KOPT-K1 (cell line): ENCODE measurements around the gene ID1.
"Not testable (repeated sequence)": the region's sequence is repeated elsewhere in the genome, so short reads cannot be mapped to it uniquely, and the experiment has no call there.

ENCODE experiments used
- H3K27ac ChIP-seq: fragments of 200-600 bp; sonication (generic); 2 replicates; pipeline ENCODE4 v1.5.1; 2016; ENCODE audit warnings: antibody characterized with exemption, mild to moderate bottlenecking, low read depth, low read length; ENCODE audit not compliant: poor library complexity, severe bottlenecking
- H3K36me3 ChIP-seq: fragments of 200-600 bp; sonication (generic); 2 replicates; pipeline ENCODE4 v1.5.1; 2017; ENCODE audit warnings: antibody characterized with exemption, mild to moderate bottlenecking, low read length, moderate library complexity; ENCODE audit not compliant: insufficient read depth
- H3K9me3 ChIP-seq: fragments of 200-600 bp; sonication (generic); 2 replicates; pipeline ENCODE4 v1.5.1; 2017; ENCODE audit warnings: antibody characterized with exemption, low read length, mild to moderate bottlenecking; ENCODE audit not compliant: insufficient read depth, poor library complexity, severe bottlenecking

ID1 gene

DNA sequence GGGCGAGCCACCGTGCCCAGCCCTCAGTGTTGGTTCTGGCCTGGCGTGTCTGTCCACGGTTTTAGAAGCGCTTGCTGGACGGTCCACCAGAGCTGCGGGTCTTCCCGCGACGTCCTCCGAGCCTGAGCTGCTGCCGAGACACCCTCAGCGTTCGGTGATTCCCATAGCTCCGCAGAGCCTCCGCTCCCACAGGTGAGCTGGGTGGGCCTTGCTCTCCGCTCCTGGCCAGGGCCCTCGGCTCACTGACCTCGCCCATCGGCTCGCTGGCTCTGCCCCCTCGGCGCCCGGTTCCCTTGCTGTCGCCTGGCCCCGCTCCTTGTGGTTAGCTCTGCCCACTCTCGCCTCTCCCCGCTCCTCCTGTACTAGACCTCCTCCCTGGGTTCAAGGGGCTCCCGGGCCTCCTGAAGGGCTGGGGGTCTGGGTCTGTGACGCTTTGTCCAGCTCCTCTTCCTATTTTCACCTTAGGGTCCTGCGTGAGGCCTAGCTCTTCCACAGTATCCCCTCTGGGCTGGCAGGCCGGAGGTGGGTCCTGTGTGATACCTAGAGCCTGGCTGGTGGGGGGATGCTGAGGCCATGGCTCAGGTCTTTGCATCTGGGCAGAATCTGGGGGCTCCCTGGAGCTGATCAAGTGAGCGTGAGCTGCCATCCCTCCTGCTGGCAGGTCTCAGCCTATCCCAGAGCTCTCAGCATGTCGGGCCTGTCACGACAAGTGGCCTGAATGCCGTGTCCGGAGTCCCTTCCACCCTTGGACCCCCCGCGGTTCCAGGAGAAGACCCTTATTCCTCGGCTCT, 27.7 kb downstream of the ID1 start:
- H3K9me3 ChIP-seq, result no peaks in the 10 kb centered on the region

DNA sequence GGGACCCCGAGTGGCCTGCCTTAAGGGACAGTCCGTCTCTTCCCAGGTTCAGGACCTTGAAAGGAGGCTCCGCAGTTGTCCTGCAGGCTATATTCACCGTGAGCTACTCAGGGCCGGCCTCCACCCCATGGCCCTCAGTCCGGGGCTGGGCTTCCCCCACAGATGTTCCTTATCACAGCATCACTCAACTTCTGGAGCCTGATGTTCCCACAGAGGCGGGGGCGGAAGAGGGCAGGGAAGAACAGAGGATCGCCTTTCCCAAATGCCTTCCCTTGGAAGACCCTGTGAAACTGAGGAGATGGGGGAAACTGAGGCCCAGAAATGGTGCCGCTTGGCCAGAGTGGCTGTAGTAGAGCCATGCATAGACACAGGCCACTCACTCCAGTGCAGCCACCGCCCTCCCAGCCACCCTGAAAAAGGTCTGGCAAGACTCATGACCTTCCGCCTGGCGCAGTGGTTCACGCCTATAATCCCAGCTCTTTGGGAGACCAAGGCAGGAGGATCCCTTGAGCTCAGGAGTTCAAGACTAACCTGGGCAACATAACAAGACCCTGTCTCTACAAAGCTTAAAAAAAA, 28.3 kb downstream of the ID1 start:
- Histone ChIP-seq H3K36me3 (no peaks in the 10 kb centered on the region), H3K27ac (no peak overlapping the region), H3K9me3 (no peaks in the 10 kb centered on the region)

More for the DNA sequence above, 27.7 kb downstream of the ID1 start:
- Histone ChIP-seq H3K27ac (no peak overlapping the region), H3K36me3 (no peaks in the 10 kb centered on the region)

DNA sequence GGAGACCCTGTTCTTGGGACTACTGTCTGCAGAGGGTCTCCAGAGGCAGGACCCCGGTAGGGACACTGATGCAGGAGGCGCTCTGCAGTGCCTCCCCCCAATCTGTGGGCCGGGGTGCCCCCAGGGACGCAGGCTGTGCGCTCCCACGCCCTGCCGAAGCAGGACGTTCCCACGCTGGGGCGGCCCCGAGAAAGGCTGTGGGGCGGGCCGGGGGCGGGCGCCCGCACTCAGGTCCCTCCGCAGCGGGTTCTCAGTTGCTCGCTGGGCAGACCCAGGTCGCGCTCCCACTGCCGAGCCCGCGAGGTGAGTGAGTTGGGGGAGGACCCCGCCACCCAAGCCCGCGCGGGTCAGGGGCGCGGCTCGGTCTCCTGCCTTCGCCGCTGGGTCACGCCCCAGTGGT, 32.6 kb downstream of the ID1 start, which contains the start of gene COX4I2:
TSS of gene COX4I2 (plus strand) at position 253 of the 400 bp plus-strand sequence. CDS start 1,106 bp downstream, outside the sequence.
- Histone ChIP-seq H3K9me3 (no peaks in the 10 kb centered on the region), H3K27ac (no peak within 1 kb of the TSS), H3K36me3 (no peaks in the 10 kb centered on the region)

DNA sequence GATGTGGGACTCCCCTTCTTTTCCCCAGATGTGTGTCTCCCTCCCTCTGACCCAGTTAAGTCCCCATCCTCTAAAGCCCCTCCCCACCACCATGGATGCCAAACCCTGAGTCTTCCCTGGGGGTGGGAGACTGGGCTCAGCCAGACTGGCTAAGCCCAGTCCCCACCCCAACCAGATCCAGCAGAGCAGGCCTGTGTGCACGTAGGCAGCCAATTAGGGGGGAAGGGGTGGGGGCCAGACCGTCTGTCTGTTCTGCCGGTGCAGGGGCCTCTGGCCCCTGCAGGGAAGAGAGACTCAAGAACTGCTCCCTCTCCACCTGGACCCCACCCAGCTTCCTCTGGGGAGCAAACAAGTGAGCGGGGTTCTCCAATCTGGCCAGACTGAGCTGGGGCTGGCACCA, 33.2 kb downstream of the ID1 start:
- no peak overlapping the region for H3K27ac ChIP-seq
- no peaks in the 10 kb centered on the region for H3K9me3 ChIP-seq

DNA sequence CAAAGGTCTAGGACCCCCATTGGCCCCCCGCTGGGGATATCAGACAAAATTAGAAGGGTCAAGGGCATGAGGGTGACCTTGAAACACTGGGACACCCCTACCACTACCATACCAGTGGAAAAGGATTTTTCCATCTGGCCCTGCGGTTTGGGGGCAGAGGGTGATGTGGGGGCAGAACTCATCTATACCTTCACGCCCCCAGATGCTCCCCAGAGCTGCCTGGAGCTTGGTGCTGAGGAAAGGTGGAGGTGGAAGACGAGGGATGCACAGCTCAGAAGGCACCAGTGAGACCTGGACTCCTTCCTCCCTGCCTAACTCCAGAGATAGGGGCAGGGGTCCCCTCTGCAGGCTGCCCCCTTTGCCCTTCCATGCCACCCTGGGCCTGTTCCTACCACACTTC, 33.7 kb downstream of the ID1 start:
- Histone ChIP-seq H3K27ac (no peak overlapping the region), H3K9me3 (no peaks in the 10 kb centered on the region)

More for the DNA sequence above, 33.2 kb downstream of the ID1 start:
- no peaks in the 10 kb centered on the region for H3K36me3 ChIP-seq

DNA sequence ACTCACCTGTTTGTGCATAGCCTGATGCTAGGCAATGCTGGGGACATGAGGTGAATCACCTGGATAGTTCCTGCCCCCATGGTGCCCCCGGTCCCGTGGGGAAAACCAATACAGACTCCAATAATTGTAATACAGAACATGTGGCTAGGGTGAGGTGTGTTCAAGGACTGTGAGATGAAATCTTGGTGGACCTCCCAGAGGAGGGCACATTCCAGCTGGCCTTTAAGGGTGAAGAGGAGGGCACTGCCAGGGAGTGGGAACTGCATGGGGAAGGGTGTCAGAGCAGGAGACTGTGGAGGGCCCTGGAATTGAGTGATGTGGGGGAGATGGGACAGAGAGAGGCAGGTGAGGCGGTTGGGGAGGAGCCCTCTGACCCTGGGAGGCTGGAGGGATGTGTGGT, 35.2 kb downstream of the ID1 start:
- H3K9me3 ChIP-seq, result no peaks in the 10 kb centered on the region
- H3K36me3 ChIP-seq, result no peaks in the 10 kb centered on the region
- H3K27ac ChIP-seq, result no peak overlapping the region

More for the DNA sequence above, 33.7 kb downstream of the ID1 start:
- H3K36me3 ChIP-seq, result no peaks in the 10 kb centered on the region

DNA sequence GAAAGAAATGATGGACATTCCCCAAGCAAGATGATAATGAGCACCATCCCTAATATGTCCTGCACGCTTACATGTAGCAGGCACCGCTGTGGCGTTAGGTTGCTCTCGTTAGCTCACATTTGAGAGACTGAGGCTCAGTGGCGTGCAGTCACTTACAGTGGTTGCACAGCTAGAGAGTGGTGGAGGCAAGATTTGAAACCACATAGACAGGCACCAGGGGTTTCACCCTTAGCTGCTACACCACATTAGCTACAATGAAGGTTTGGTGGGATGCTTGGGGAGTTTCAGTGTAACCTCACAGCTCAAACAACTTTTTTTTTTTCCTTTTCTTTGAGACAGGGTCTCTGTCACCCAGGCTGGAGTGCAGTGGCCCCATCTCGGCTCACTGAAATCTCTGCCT, 36.3 kb downstream of the ID1 start:
- no peak overlapping the region for H3K27ac ChIP-seq
- H3K36me3 ChIP-seq, result no peaks in the 10 kb centered on the region
- H3K9me3 ChIP-seq, result no peaks in the 10 kb centered on the region

DNA sequence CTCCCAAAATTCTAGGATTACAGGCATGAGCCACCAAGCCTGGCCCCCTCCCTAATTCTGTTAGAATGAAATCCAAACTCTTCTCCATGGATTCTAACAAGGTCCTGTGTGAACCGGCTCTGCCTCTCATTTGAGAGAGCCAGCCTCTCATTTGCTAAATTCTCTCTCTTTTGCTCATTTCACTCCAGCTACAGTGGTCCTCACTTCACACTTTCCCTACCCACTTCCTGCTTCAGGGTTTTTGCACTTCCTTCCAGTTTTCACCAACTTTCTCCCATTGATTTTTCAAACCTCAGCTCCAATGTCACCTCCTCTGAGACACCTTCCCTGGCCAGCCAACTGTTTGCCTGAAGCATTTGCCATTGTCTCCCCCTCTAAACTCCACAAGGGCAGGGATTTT, 37.7 kb downstream of the ID1 start:
- Histone ChIP-seq H3K9me3 (no peaks in the 10 kb centered on the region), H3K27ac (peak overlapping the region; percentile 22), H3K36me3 (no peaks in the 10 kb centered on the region)

DNA sequence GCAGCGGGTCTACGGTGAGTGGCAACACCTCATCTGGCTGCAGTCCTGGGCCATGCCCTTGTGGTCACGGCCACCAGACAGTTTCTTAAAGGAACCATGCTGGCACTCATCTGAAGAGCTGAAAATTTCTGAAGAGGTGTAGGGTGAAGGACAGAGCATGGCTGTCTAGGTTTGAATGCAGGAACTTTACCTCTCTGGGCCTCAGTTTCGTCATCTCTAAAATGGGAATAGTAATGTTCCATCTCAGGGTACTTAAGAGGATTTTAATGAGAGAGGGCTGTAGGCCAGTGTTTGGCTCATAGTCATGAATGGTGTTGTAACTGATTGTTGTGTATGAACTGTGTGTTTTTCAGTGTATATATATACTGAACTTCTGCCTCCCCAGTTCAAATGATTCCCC, 38.4 kb downstream of the ID1 start:
- H3K36me3 ChIP-seq, result no peaks in the 10 kb centered on the region
- H3K27ac ChIP-seq, result peak overlapping the region; percentile 22
- H3K9me3 ChIP-seq, result no peaks in the 10 kb centered on the region

DNA sequence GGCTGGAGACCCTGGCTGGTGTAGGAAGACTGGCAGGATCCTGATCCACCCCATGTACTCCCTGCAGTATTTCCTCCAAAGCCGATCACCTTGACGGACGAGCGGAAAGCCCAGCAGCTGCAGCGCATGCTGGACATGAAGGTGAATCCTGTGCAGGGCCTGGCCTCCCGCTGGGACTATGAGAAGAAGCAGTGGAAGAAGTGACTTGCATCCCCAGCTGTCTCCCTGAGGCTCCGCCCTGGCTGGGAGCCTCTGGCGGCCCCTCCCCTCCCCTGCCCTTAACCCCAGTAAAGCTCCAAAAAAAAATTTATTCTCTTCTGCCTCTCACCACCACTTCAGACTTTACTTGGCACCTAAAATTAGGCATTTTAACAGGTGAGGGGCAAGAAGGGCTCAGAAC, 39.6 kb downstream of the ID1 start:
- H3K9me3 ChIP-seq, result no peaks in the 10 kb centered on the region
- no peaks in the 10 kb centered on the region for H3K36me3 ChIP-seq
- no peak overlapping the region for H3K27ac ChIP-seq

DNA sequence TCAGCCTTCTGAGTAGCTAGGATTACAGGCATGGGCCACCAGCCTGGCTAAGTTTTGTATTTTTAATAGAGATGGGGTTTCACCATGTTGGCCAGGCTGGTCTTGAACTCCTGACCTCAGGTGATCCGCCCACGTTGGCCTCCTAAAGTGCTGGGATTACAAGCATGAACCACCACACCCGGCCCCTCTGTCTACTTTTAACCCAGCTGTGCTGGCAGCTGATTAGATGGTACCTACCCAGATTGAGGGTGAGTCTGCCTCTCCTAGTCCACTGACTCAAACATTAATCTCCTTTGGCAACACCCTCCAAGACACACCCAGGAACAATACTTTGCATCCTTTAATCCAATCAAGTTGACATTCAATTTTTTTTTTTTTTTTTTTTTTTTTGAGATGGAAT, 43.0 kb downstream of the ID1 start:
- H3K36me3 ChIP-seq, H3K9me3 ChIP-seq, H3K27ac ChIP-seq: not testable (repeated sequence)

DNA sequence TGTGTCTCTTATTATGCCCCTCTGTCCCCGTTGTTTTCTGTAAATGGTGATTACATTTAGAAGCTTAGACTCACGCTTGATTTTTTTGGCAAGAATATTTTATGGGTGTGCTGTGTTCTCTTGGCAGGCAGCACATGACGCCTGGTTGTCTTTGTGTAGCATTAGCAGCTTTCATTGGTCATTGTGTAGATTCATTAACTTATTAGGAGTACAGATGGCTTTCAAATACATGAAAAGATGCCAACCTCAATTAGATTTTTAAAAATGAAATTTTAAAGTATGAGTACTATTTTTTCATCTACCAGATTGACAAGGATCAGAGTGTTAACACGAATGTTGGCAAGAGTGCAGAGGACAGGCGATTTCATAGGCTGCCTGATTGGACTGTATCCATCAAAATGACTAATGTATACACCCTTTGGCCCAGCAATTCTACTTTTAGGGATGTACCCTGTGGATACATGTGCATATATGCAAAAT, 47.9 kb downstream of the ID1 start:
- no peak overlapping the region for H3K27ac ChIP-seq
- H3K9me3 ChIP-seq, result no peaks in the 10 kb centered on the region
- no peaks in the 10 kb centered on the region for H3K36me3 ChIP-seq

DNA sequence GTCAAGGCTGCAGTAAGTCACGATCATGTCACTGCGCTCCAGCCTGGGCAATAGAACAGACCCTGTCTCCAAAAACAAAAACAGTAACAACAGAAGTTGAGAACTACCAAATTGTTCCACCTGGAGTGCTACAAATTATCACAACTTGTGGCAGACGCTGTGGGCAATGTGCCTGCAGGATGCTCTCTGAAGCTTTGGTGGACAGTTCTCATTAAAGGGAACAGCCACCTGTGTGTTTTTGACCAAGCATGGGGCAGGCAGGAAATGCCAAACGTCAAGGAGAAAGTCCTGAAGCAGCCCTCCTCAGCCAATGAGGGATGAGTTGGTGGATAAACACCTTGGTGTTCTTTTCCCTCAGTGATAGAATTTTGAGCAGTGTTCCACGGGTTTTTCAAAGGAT, 48.5 kb downstream of the ID1 start:
- Histone ChIP-seq H3K9me3 (no peaks in the 10 kb centered on the region), H3K36me3 (no peaks in the 10 kb centered on the region), H3K27ac (no peak overlapping the region)

DNA sequence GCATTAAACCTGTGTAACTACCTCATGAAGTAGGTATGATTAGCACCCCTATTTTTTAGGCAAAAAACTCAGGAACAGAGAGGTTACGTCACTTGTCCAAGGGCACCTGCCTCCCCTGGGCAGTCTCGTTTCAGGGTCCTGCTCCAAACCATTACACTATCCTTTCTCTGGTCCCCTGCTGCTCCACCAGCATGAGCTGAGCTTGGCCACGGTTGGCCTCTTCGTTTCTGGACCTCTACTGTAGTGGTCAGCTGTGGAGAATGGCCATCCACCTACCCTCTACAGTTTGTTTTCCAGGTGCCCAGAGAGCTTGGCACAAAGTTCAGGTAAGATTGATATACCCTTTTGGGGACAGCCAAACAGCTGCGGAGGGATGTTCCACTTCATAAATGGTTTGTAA, 49.4 kb downstream of the ID1 start:
- H3K27ac ChIP-seq, result no peak overlapping the region
- H3K36me3 ChIP-seq, result no peaks in the 10 kb centered on the region
- no peaks in the 10 kb centered on the region for H3K9me3 ChIP-seq
